Loucy (cell line): ENCODE results near the gene MYEOV.

Experiments used
- H2AFZ ChIP-seq: fragments of 200-600 bp; sonication (generic); 2 replicates; pipeline ENCODE4 v1.6.0; 2016; ENCODE audit warnings: antibody characterized with exemption, mild to moderate bottlenecking, low read length, moderate library complexity
- H3F3A ChIP-seq: fragments of 200-600 bp; 2 replicates; pipeline ENCODE4 v1.6.0; 2016; ENCODE audit warnings: antibody characterized with exemption, low read depth, mild to moderate bottlenecking
- H3K27me3 ChIP-seq: fragments of 200-600 bp; sonication (generic); 2 replicates; pipeline ENCODE4 v1.6.1; 2014; ENCODE audit warnings: low read length, mild to moderate bottlenecking; ENCODE audit not compliant: insufficient read depth, poor library complexity, severe bottlenecking
- H3K36me3 ChIP-seq: fragments of 200-600 bp; sonication (generic); 2 replicates; pipeline ENCODE4 v1.6.1; 2016; ENCODE audit warnings: low read length; ENCODE audit not compliant: insufficient read depth
- H3K4me1 ChIP-seq: fragments of 200-600 bp; sonication (generic); 2 replicates; pipeline ENCODE4 v1.5.1; 2014; ENCODE audit warnings: low read length, mild to moderate bottlenecking; ENCODE audit not compliant: insufficient read depth, poor library complexity, severe bottlenecking
- H3K4me2 ChIP-seq: fragments of 200-600 bp; sonication (generic); 2 replicates; pipeline ENCODE4 v1.6.0; 2014; ENCODE audit warnings: antibody characterized with exemption, low read length, low read depth, mild to moderate bottlenecking; ENCODE audit not compliant: poor library complexity, severe bottlenecking
- H3K4me3 ChIP-seq: fragments of 200-600 bp; sonication (generic); 2 replicates; pipeline ENCODE4 v1.5.1; 2014; ENCODE audit warnings: low read length, mild to moderate bottlenecking, mixed read lengths; ENCODE audit not compliant: poor library complexity, severe bottlenecking
- H3K79me2 ChIP-seq: fragments of 200-600 bp; sonication (generic); 2 replicates; pipeline ENCODE4 v1.6.1; 2014; ENCODE audit warnings: low read length; ENCODE audit not compliant: insufficient read depth
- H3K9ac ChIP-seq: fragments of 200-600 bp; sonication (generic); 2 replicates; pipeline ENCODE4 v1.6.0; 2014; ENCODE audit warnings: mild to moderate bottlenecking, low read depth, low read length, moderate library complexity; ENCODE audit not compliant: poor library complexity, severe bottlenecking
- H3K9me2 ChIP-seq: fragments of 200-600 bp; sonication (generic); replicated peaks from 2 replicates; pipeline ENCODE4 v1.6.1; 2016; ENCODE audit warnings: low read depth, low read length, mixed read lengths
- H3K9me3 ChIP-seq: fragments of 200-600 bp; sonication (generic); 2 replicates; pipeline ENCODE4 v1.6.1; 2014; ENCODE audit warnings: mild to moderate bottlenecking, antibody characterized with exemption, low read length, low read depth; ENCODE audit not compliant: insufficient read depth
- H4K20me1 ChIP-seq: fragments of 200-600 bp; sonication (generic); 2 replicates; pipeline ENCODE4 v1.6.0; 2014; ENCODE audit warnings: antibody characterized with exemption, low read length, mild to moderate bottlenecking; ENCODE audit not compliant: insufficient read depth, poor library complexity, severe bottlenecking
- CTCF ChIP-seq: fragments of 200-600 bp; sonication (generic); conservative IDR thresholded peaks from 2 replicates; pipeline ENCODE4 v1.5.1; 2014; ENCODE audit warnings: mild to moderate bottlenecking, antibody characterized with exemption, low read length
- EZH2phosphoT487 ChIP-seq: fragments of 200-600 bp; IDR thresholded peaks from 2 replicates; pipeline ENCODE4 v1.6.1; 2018; ENCODE audit warnings: antibody characterized with exemption, mild to moderate bottlenecking, moderate library complexity, borderline replicate concordance

The MYEOV gene

DNA sequence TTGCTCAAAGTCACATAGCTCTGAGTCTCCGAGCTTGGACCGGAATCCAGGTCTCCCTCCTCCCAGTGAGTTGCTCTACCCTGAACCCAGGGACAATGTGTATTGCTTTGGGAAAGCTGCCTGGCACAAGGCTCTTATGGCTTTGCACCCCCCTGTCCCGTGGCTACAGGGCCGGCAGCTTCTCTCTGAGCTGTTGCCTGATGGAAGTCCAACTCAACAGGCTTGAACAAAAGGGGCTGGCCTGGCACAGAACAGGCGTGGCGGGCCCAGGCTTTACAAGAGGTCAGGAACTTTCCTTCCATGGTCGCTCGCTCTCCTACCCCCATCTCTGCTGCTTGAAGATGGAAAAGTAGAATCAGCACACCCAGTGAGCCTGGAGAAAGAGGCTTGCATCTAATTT is 34.3 kb downstream of the MYEOV start:
- Histone ChIP-seq H4K20me1 (no peaks in the 10 kb centered on the region), H3K36me3 (no peaks in the 10 kb centered on the region), H3K9me2 (no peaks in the 10 kb centered on the region), H3K4me3 (no peak overlapping the region), H3K4me2 (no peak overlapping the region), H3K9ac (no peak overlapping the region), H2AFZ (no peak overlapping the region), H3K27me3 (no peaks in the 10 kb centered on the region), H3K4me1 (no peaks in the 10 kb centered on the region), H3K79me2 (no peaks in the 10 kb centered on the region), H3K9me3 (no peaks in the 10 kb centered on the region), H3F3A (no peaks in the 10 kb centered on the region)
- TF ChIP-seq CTCF (no peak), EZH2phosphoT487 (no peak)

- no peaks in the 10 kb centered on the region for H3F3A ChIP-seq
- H3K4me1 ChIP-seq, result peaks cover 6% of the 10 kb centered on the region
- no peak overlapping the region for H3K9ac ChIP-seq
- no peaks in the 10 kb centered on the region for H4K20me1 ChIP-seq
- TF ChIP-seq CTCF (no peak), EZH2phosphoT487 (no peak)
- no peak overlapping the region for H3K4me2 ChIP-seq
- H2AFZ ChIP-seq, result no peak overlapping the region
- no peak overlapping the region for H3K4me3 ChIP-seq
- H3K36me3 ChIP-seq, result no peaks in the 10 kb centered on the region
- H3K9me3 ChIP-seq, result no peaks in the 10 kb centered on the region
- H3K79me2 ChIP-seq, result no peaks in the 10 kb centered on the region
- H3K27me3 ChIP-seq, result no peaks in the 10 kb centered on the region
- no peaks in the 10 kb centered on the region for H3K9me2 ChIP-seq
These were observed 35.6 kb downstream of the MYEOV start for GRCh38 chr11:69329581-69329980.

- Histone ChIP-seq H3F3A (no peaks in the 10 kb centered on the region), H3K27me3 (no peaks in the 10 kb centered on the region), H3K4me1 (peaks cover 8% of the 10 kb centered on the region), H3K4me3 (no peak overlapping the region), H3K9ac (no peak overlapping the region), H3K4me2 (no peak overlapping the region), H3K9me3 (no peaks in the 10 kb centered on the region), H4K20me1 (no peaks in the 10 kb centered on the region), H2AFZ (no peak overlapping the region), H3K36me3 (no peaks in the 10 kb centered on the region), H3K9me2 (no peaks in the 10 kb centered on the region), H3K79me2 (no peaks in the 10 kb centered on the region)
- no peak for TF ChIP-seq EZH2phosphoT487
- TF ChIP-seq CTCF, result no peak
These were observed 36.4 kb downstream of the MYEOV start for GRCh38 chr11:69330330-69330729.
